Activated naive CD4-positive, alpha-beta T cell treated with anti-CD3 and anti-CD28 coated beads for 36 hours (primary cell): ENCODE measurements around the gene LEMD1. TPM values are rescaled to one million over a fixed set of nuclear protein-coding genes. Genes with fewer than 3 reads are reported as not detected.

ENCODE experiments used
- CTCF ChIA-PET: fragments of 350-600 bp; sonication (Branson Sonifier 250); formaldehyde crosslinking; loops from one replicate; lab custom pipeline; 2021; ENCODE audit warnings: antibody characterized with exemption; lab: Charles Lee
- DNase-seq: peaks from one replicate; pipeline ENCODE4 v3.0.0-alpha.2; 2020
- H3K27ac Mint-ChIP-seq: one replicate; pipeline ENCODE4 v1.8.0; 2021; ENCODE audit warnings: mild to moderate bottlenecking, mixed read lengths
- H3K27me3 Mint-ChIP-seq: one replicate; pipeline ENCODE4 v1.8.0; 2021; ENCODE audit warnings: low read depth, mixed read lengths
- H3K36me3 Mint-ChIP-seq: one replicate; pipeline ENCODE4 v1.8.0; 2021; ENCODE audit warnings: low read depth, mixed read lengths
- H3K4me1 Mint-ChIP-seq: one replicate; pipeline ENCODE4 v1.8.0; 2021; ENCODE audit warnings: low read depth, mixed read lengths
- H3K4me3 Mint-ChIP-seq: one replicate; pipeline ENCODE4 v1.8.0; 2021; ENCODE audit warnings: mild to moderate bottlenecking, moderate library complexity, mixed read lengths
- H3K9me3 Mint-ChIP-seq: one replicate; pipeline ENCODE4 v1.8.0; 2021; ENCODE audit warnings: mixed read lengths
- intact Hi-C: fragments of 100-400 bp; cut with micrococcal nuclease; formaldehyde crosslinking; loops from one replicate; pipeline ENCODE4 v1.15.1; 2023
- total RNA-seq, 2 experiments: library from RNA; stranded (reverse); gene quantifications; one replicate each; pipeline ENCODE4 v1.2.3, GENCODE V29; 2021

The LEMD1 gene
- total RNA-seq, 2 experiments from 2014 or later, result 0.79 TPM; not detected in 1

DNA sequence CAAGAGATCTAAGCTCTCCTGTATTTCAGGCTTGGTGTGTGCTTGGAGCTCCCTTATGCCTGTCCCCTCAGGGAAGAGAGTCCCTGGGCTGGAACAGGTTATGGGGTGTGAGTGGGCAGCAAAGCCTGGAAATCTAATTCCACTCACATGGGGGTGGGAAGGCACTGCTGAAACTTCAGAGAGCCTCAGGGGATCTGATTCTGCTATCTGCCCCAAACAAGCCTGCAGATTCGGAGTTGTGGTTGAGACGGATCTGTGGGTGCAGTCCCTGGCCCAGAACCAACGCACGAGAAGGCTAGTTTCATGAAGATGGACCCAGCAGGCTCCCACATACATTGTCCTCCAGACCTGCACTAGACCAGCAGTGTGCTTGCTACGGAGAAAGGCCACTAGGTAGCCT is 31.1 kb upstream of the LEMD1 start:
- intact Hi-C loops, result no loop called here

DNA sequence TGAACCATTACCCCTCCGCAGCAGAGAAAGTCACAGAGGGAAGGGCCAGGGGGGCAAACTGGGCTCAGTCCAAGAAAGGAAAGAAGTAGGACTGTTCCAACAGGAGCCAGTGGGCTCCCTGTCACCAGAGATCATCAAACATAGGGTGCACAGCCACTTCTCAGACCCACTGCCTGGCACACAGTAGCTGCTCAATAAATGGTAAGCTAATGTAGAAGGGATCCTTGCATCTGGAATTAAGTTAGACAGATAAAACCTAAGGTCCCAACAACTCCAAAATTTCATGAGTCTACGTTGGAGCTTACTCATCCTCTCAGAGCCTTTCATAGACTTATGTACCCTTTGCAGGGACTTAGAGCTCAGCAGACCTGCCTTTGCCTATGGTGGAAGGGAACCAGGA is 30.5 kb upstream of the LEMD1 start:
- Mint-ChIP-seq H3K9me3 (no peaks in the 10 kb centered on the region), H3K36me3 (no peaks in the 10 kb centered on the region), H3K27me3 (peaks cover 50% of the 10 kb centered on the region), H3K4me3 (no peak overlapping the region), H3K27ac (no peak overlapping the region), H3K4me1 (peaks cover 8% of the 10 kb centered on the region)
- CTCF ChIA-PET, result interaction anchor here (0.7 to 1.2 kb wide), 2 partner anchors 9 to 57 kb away, joined by 3 read pairs; no protein-coding TSS in a partner anchor
- no peak for DNase-seq
- intact Hi-C loops, result no loop called here

More for the DNA sequence above, 31.1 kb upstream of the LEMD1 start:
- Mint-ChIP-seq H3K4me3 (no peak overlapping the region), H3K9me3 (no peaks in the 10 kb centered on the region), H3K27me3 (peaks cover 54% of the 10 kb centered on the region), H3K4me1 (peaks cover 10% of the 10 kb centered on the region), H3K36me3 (no peaks in the 10 kb centered on the region), H3K27ac (no peak overlapping the region)
- DNase-seq, result no peak
- CTCF ChIA-PET, result interaction anchor here (0.7 to 1.2 kb wide), 2 partner anchors 10 to 57 kb away, joined by 3 read pairs; no protein-coding TSS in a partner anchor

DNA sequence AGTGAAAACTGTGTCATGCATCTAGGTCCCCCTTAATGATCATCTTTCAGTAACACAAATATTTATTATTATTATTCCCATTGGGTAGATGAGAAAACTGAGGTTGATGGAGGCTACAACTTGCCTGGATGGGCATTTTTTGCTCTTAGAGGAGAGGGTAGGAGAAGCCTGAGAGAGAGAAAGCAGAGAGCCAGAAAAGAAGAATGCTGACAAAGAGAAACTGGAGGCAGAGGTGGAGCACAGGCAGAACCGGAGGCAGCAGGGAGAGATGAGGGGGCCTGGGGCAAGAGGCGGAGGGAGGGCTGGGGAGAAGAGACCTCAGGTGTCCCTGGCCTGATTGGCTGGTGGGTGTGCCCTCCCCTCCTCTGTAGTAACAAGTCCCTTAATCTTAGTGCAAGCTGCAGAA is 29.9 kb upstream of the LEMD1 start:
- CTCF ChIA-PET, result interaction anchor here (1.2 kb wide), 1 partner anchor 56 kb away, joined by 3 read pairs; no protein-coding TSS in a partner anchor
- Mint-ChIP-seq H3K36me3 (no peaks in the 10 kb centered on the region), H3K27me3 (peaks cover 51% of the 10 kb centered on the region), H3K4me1 (peaks cover 8% of the 10 kb centered on the region), H3K9me3 (no peaks in the 10 kb centered on the region), H3K27ac (no peak overlapping the region), H3K4me3 (no peak overlapping the region)
- DNase-seq, result no peak
- intact Hi-C loops, result no loop called here

DNA sequence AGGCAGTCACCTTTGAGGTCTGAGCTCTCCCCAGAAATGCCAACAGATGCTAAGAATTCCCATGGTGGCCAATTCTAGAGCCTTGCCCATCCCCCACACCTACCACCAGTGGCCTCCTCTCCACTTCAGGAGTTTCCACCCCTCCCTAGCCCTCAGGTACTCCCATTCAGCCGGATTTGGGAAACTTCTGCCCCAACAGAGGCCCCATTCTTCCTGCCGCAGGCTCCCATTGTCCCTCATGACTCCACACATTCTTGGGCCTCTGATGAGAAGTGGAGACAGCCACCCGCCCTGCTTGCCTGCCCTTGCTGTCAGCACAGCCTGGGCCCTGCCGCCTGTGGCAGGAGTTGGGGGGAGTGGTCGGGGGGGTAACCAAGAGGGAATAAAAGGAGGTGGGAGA is 29.3 kb upstream of the LEMD1 start:
- peaks cover 47% of the 10 kb centered on the region for H3K27me3 Mint-ChIP-seq
- CTCF ChIA-PET, result interaction anchor here (1.1 kb wide), 1 partner anchor 20 kb away, joined by 3 read pairs; no protein-coding TSS in a partner anchor
- no peak overlapping the region for H3K4me3 Mint-ChIP-seq
- H3K9me3 Mint-ChIP-seq, result no peaks in the 10 kb centered on the region
- intact Hi-C loops, result no loop called here
- H3K4me1 Mint-ChIP-seq, result peaks cover 4% of the 10 kb centered on the region
- H3K36me3 Mint-ChIP-seq, result no peaks in the 10 kb centered on the region
- no peak overlapping the region for H3K27ac Mint-ChIP-seq
- DNase-seq, result no peak

DNA sequence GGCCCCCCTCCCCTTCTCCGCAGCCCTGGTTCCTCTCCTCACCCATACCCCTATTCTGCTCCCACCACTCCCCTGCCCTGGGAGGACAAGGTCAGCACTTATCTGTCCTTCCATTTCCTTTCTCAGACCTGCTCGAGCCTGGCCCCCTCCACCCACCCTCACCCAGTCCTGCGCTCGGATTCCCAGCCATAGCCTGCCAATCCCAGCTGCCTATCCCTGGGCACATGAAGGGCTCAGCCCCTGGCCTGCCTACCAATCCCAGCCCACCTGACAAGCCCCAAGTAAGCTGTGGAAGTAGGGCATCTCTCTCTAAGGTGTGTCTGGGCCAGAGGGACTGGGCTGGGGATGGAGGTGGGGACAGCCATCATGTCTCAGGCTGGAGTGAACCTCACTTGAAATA is 28.6 kb upstream of the LEMD1 start:
- CTCF ChIA-PET, result interaction anchor here (1.1 kb wide), 1 partner anchor 19 kb away, joined by 3 read pairs; no protein-coding TSS in a partner anchor
- no peak for DNase-seq
- intact Hi-C loops, result no loop called here
- H3K4me3 Mint-ChIP-seq, result no peak overlapping the region
- H3K4me1 Mint-ChIP-seq, result no peaks in the 10 kb centered on the region
- H3K9me3 Mint-ChIP-seq, result no peaks in the 10 kb centered on the region
- H3K27me3 Mint-ChIP-seq, result peaks cover 43% of the 10 kb centered on the region
- H3K36me3 Mint-ChIP-seq, result no peaks in the 10 kb centered on the region
- H3K27ac Mint-ChIP-seq, result no peak overlapping the region

DNA sequence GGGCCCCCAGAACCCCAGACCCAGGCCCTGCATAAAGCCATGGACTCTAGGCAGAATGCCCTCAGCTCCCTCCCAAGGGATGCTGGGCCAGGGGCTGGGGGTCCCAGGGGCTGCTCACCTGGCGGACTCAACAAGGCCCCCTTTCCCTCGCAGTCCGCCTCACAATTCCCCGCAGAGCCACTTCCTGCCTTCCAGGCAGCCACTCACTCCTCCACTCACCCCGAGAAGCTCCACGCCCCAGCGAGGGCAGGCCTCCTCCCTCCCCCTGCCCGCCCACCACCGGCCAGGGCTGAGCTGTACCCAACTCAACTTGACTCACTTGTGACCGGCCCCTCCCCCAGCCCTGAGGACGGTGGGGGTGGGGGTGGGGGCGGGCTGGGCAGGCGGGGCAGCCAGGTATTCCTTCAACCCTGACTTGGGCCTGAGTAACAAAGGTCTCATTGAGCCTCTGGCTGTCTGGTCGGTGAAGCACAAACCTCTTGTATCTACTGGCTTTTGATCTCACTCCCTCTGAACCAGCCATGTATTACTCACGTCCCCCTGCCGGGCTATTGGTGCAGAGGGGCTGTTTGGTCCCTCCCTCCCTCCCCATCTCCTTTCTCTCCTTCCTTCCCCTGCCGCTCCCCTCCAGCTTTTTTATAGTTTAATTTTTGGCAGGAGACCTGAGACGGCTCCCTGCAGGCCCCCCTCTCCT is 28.0 kb upstream of the LEMD1 start:
- peak overlapping the region; percentile 34 for H3K4me3 Mint-ChIP-seq
- no peaks in the 10 kb centered on the region for H3K36me3 Mint-ChIP-seq
- CTCF ChIA-PET, result interaction anchor here (0.5 kb wide), 1 partner anchor 11 kb away, joined by 4 read pairs; no protein-coding TSS in a partner anchor
- H3K4me1 Mint-ChIP-seq, result no peaks in the 10 kb centered on the region
- intact Hi-C loops, result no loop called here
- H3K27ac Mint-ChIP-seq, result peak overlapping the region; percentile 41
- peak; percentile 41 for DNase-seq
- H3K27me3 Mint-ChIP-seq, result peaks cover 41% of the 10 kb centered on the region
- H3K9me3 Mint-ChIP-seq, result no peaks in the 10 kb centered on the region

DNA sequence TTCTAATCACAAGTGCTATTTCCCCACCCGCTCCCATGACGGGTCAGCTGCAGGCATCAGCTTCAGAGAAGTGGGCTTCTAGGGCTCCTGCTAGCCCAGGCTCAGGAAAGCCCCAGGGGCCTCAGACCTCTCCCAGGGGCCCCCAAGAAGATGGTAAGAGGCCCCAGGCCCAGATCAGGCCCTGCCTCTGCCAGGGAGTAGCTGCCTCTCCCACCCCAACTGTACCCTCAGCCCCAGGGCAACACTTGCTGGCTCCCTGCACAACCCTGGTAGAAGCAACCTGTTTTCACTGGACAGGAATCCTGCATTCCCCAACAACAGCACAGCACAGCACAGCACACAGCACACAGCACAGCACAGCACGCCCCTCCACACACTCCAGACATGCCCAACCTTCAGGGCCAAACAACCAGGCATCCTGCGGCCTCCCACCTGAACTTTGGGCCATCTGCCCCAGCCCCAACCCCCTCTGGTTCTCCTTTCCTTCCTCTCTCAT is 27.4 kb upstream of the LEMD1 start:
- H3K36me3 Mint-ChIP-seq, result no peaks in the 10 kb centered on the region

DNA sequence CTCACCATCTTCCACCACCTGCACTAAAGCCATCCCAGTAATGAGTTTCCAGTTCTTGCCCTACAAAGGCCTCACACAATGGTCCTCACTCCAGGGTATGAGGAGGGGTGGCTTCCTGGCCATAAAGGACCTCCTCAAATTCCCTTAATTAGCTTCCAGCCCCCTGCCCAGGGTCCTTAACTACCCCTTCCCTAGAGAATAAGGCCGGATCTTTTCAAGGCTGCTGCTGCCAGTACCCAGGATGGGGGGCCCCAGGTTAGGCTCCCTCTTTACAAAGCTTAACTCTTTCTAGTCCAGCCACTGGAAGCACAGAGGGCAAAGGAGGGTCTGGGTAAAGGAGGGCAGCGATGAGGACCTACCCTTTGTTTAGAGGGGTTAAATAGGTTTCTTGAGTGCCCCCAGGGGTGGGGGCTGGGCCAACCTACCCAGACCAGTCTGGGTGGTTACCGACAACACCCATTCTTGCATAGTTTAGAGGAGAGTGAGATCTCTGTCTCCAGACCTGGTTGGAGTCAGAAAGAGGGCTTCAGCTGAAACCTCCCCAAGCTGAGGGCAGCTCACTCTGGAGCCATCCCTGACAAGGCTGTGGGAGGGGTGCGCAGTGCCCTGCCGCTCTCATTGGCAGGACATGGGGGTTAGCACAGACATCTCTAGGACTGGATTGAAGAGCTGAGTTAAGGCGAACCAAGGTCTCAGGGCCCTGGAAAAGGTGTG is 26.8 kb upstream of the LEMD1 start:
- Mint-ChIP-seq H3K4me1 (no peaks in the 10 kb centered on the region), H3K9me3 (no peaks in the 10 kb centered on the region), H3K4me3 (no peak overlapping the region), H3K36me3 (no peaks in the 10 kb centered on the region), H3K27me3 (peaks cover 32% of the 10 kb centered on the region), H3K27ac (no peak overlapping the region)
- intact Hi-C loops, result no loop called here
- no peak for DNase-seq
- CTCF ChIA-PET, result interaction anchor here (0.8 kb wide), 1 partner anchor 95 kb away, joined by 3 read pairs; no protein-coding TSS in a partner anchor

More for the DNA sequence above, 27.4 kb upstream of the LEMD1 start:
- peak overlapping the region; percentile 41 for H3K27ac Mint-ChIP-seq
- H3K27me3 Mint-ChIP-seq, result peaks cover 36% of the 10 kb centered on the region
- intact Hi-C loops, result no loop called here
- CTCF ChIA-PET, result interaction anchor here (0.5 to 0.8 kb wide), 2 partner anchors 12 to 95 kb away, joined by 3 to 4 read pairs; no protein-coding TSS in a partner anchor
- no peaks in the 10 kb centered on the region for H3K9me3 Mint-ChIP-seq
- DNase-seq, result no peak
- H3K4me3 Mint-ChIP-seq, result peak overlapping the region; percentile 34
- no peaks in the 10 kb centered on the region for H3K4me1 Mint-ChIP-seq

DNA sequence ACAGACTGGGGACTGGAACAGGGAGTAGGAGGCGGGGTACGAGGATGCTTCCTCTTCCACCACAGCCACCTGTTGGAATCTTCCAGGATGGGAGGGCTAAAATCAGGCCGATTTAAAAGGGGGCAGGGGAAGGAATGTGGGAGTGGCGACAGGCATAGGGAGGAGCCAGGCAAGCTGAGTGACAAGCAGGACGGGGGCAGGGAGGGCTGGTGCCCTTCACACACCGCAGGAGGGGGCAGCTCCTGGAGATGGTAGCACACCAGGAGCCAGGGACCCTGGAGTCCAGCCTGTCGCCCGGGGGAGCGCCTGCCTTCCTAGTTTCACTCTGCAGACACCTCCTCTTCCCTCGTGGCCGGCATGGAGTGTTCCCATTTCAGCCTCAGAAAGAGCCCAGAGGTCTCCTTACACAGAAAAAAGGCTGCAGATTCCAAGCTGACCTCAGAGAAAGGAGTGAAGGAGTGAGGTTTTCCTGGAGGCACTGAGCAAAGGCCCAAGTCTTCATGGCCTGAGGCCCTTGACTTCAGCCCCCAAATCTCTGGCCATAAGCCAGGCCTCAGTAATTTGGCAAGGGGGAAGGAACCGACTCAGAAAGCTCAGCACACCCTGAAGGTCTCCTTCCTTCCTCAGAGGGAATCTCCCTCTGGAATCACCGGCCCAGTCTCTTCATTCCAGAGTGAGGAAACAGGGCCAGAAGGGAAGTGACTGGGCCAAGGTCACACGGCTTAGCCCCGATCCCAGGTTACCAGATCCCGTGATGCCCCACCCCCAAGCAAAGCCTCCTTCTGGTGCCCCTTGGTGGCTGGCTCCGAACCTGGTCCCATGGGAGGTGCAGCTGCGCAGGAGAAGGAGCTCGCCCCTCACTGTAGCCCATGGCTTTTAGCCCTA is 25.8 kb upstream of the LEMD1 start:
- no peak for DNase-seq
- Mint-ChIP-seq H3K4me1 (no peaks in the 10 kb centered on the region), H3K36me3 (no peaks in the 10 kb centered on the region), H3K9me3 (no peaks in the 10 kb centered on the region), H3K27ac (no peak overlapping the region), H3K27me3 (peaks cover 23% of the 10 kb centered on the region), H3K4me3 (no peak overlapping the region)
- CTCF ChIA-PET, result no interaction called here
- intact Hi-C loops, result no loop called here

DNA sequence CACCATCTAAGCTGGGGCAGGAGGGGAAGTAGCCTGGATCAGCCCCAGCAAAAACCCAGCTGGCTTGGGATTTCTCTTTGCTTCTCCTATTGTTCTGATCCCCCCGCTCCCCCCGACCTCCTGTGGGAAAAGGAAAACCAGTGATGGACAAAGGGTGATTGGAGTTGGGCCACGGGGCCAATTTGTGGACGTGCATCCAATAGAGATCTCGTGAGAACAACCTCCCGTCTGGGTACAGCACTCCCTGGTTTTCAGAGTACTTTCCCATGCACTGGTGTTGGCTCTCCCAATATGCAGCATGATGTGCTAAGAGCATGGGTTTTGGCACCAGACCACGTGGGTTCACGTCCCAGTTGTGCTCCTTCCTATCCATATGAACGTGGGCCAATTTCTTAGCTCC is 25.0 kb upstream of the LEMD1 start:
- Mint-ChIP-seq H3K4me3 (no peak overlapping the region), H3K27ac (no peak overlapping the region), H3K27me3 (peaks cover 14% of the 10 kb centered on the region), H3K36me3 (no peaks in the 10 kb centered on the region), H3K4me1 (no peaks in the 10 kb centered on the region), H3K9me3 (no peaks in the 10 kb centered on the region)
- intact Hi-C loops, result no loop called here
- CTCF ChIA-PET, result interaction anchor here (0.6 to 1.2 kb wide), 2 partner anchors 39 to 111 kb away, joined by 3 to 4 read pairs; no protein-coding TSS in a partner anchor
- no peak for DNase-seq

DNA sequence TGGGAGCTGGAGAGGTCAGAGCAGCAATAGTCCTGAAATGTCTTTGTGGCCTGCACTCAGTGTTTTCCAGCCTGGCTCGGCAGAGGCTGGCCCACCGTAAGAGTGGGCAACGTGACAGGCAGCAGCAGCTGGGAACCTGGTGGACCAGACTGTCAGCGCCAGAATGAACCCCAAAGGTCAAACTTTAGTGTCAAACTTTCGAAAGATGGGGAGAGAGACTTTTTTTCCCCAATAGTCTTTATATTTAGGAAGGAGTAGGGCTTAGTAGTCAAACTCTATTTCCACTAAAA is 23.7 kb upstream of the LEMD1 start:
- CTCF ChIA-PET, result interaction anchor here (0.9 to 3.4 kb wide), 4 partner anchors 10 to 40 kb away, joined by 3 to 12 read pairs (median 4); no protein-coding TSS in a partner anchor
- no peaks in the 10 kb centered on the region for H3K9me3 Mint-ChIP-seq
- peaks cover 10% of the 10 kb centered on the region for H3K4me1 Mint-ChIP-seq
- DNase-seq, result no peak
- intact Hi-C loops, result no loop called here
- no peak overlapping the region for H3K27ac Mint-ChIP-seq
- H3K36me3 Mint-ChIP-seq, result no peaks in the 10 kb centered on the region
- no peak overlapping the region for H3K4me3 Mint-ChIP-seq
- peaks cover 3% of the 10 kb centered on the region for H3K27me3 Mint-ChIP-seq
